Mesodermal cell (in vitro differentiated cells): ENCODE results near the gene CLTA.
"Not testable (repeated sequence)": the region's sequence is repeated elsewhere in the genome, so short reads cannot be mapped to it uniquely, and the experiment has no call there.

ENCODE experiments used
- H3K27ac ChIP-seq: 2 replicates; pipeline ENCODE4 v1.7.0; 2013; ENCODE audit warnings: mild to moderate bottlenecking, low read depth, low read length, moderate library complexity; ENCODE audit not compliant: severe bottlenecking
- H3K36me3 ChIP-seq: 2 replicates; pipeline ENCODE4 v1.7.1; 2013; ENCODE audit warnings: mild to moderate bottlenecking, low read length, moderate library complexity; ENCODE audit not compliant: control insufficient read depth, insufficient read depth
- H3K4me1 ChIP-seq: one replicate; pipeline ENCODE4 v1.7.1; 2013; ENCODE audit warnings: mild to moderate bottlenecking, low read length; ENCODE audit not compliant: insufficient read depth, control insufficient read depth, poor library complexity, severe bottlenecking
- H3K4me3 ChIP-seq: 2 replicates; pipeline ENCODE4 v1.7.0; 2013; ENCODE audit warnings: low read length, control low read depth, mild to moderate bottlenecking; ENCODE audit not compliant: insufficient read depth, poor library complexity, severe bottlenecking; ENCODE audit errors: extremely low read depth
- H3K9me3 ChIP-seq: 2 replicates; pipeline ENCODE4 v1.7.1; 2013; ENCODE audit warnings: mild to moderate bottlenecking, low read length, moderate library complexity; ENCODE audit not compliant: control insufficient read depth
- WGBS, 2 experiments: methylation state at CpG; one replicate each; pipeline ENCODE4 v1.1.5; 2013; ENCODE audit warnings: missing lambda C conversion rate in 2 of 2; ENCODE audit not compliant: insufficient coverage in 2 of 2; 5-methylcytosine and 5-hydroxymethylcytosine counted together

Gene CLTA

GRCh38 chr9:36169708-36170107 is 21.0 kb upstream of the CLTA start:
- Histone ChIP-seq H3K36me3 (no peaks in the 10 kb centered on the region), H3K4me1 (peaks cover 10% of the 10 kb centered on the region), H3K27ac (no peak overlapping the region), H3K4me3 (no peak overlapping the region), H3K9me3 (no peaks in the 10 kb centered on the region)
- 97 to 98% methylated on average over 17 of the region's 17 CpGs for WGBS, 2 experiments

GRCh38 chr9:36170531-36170930 is 20.2 kb upstream of the CLTA start:
- 93 to 97% methylated on average over 13 of the region's 13 CpGs for WGBS, 2 experiments
- Histone ChIP-seq H3K4me1 (peaks cover 4% of the 10 kb centered on the region), H3K27ac (no peak overlapping the region), H3K4me3 (no peak overlapping the region), H3K36me3 (no peaks in the 10 kb centered on the region), H3K9me3 (no peaks in the 10 kb centered on the region)

- WGBS, 2 experiments: 94 to 100% methylated on average over 2 of the region's 2 CpGs
- no peaks in the 10 kb centered on the region for H3K9me3 ChIP-seq
- H3K4me1 ChIP-seq: peaks cover 4% of the 10 kb centered on the region
- H3K27ac ChIP-seq: no peak overlapping the region
- no peak overlapping the region for H3K4me3 ChIP-seq
- H3K36me3 ChIP-seq: no peaks in the 10 kb centered on the region
These were observed 16.9 kb upstream of the CLTA start for GRCh38 chr9:36173861-36174260.

- 92% methylated on average over 7 of the region's 7 CpGs; no CpG with 5 or more reads in 1 of the 2 experiments for WGBS, 2 experiments
- Histone ChIP-seq H3K4me3 (no peak overlapping the region), H3K36me3 (no peaks in the 10 kb centered on the region), H3K9me3 (no peaks in the 10 kb centered on the region), H3K4me1 (peaks cover under 1% of the 10 kb centered on the region), H3K27ac (no peak overlapping the region)
These were observed 16.4 kb upstream of the CLTA start for GRCh38 chr9:36174271-36174670.

GRCh38 chr9:36174731-36175130 is 16.0 kb upstream of the CLTA start:
- 66 to 83% methylated on average over 1 to 2 of the region's 3 CpGs for WGBS, 2 experiments
- Histone ChIP-seq H3K4me3 (no peak overlapping the region), H3K36me3 (no peaks in the 10 kb centered on the region), H3K27ac (no peak overlapping the region), H3K4me1 (no peaks in the 10 kb centered on the region), H3K9me3 (no peaks in the 10 kb centered on the region)

- H3K27ac ChIP-seq, H3K4me1 ChIP-seq, H3K9me3 ChIP-seq, H3K4me3 ChIP-seq, H3K36me3 ChIP-seq: not testable (repeated sequence)
- 86 to 100% methylated on average over 1 to 2 of the region's 3 CpGs for WGBS, 2 experiments
These were observed 15.5 kb upstream of the CLTA start for GRCh38 chr9:36175209-36175608.

GRCh38 chr9:36176496-36176895 is 14.2 kb upstream of the CLTA start:
- not testable (repeated sequence) for H3K36me3 ChIP-seq, H3K27ac ChIP-seq, H3K9me3 ChIP-seq, H3K4me1 ChIP-seq, H3K4me3 ChIP-seq
- 93 to 95% methylated on average over 8 of the region's 10 CpGs for WGBS, 2 experiments

- 90 to 100% methylated on average over 1 to 2 of the region's 4 CpGs for WGBS, 2 experiments
- Histone ChIP-seq H3K9me3 (peaks cover 5% of the 10 kb centered on the region), H3K4me1 (no peaks in the 10 kb centered on the region), H3K27ac (no peak overlapping the region), H3K36me3 (no peaks in the 10 kb centered on the region), H3K4me3 (no peak overlapping the region)
These were observed 13.2 kb upstream of the CLTA start for GRCh38 chr9:36177571-36177970.

GRCh38 chr9:36180243-36180642 is 10.5 kb upstream of the CLTA start:
- H3K4me3 ChIP-seq, H3K4me1 ChIP-seq, H3K27ac ChIP-seq, H3K9me3 ChIP-seq, H3K36me3 ChIP-seq: not testable (repeated sequence)
- 87 to 94% methylated on average over 4 of the region's 6 CpGs for WGBS, 2 experiments

GRCh38 chr9:36187414-36187813 is 3.3 kb upstream of the CLTA start:
- H3K4me1 ChIP-seq: peaks cover 15% of the 10 kb centered on the region
- no peak overlapping the region for H3K4me3 ChIP-seq
- H3K27ac ChIP-seq: peak overlapping the region; percentile 59
- no peaks in the 10 kb centered on the region for H3K9me3 ChIP-seq
- H3K36me3 ChIP-seq: no peaks in the 10 kb centered on the region

- no peak overlapping the region for H3K4me3 ChIP-seq
- WGBS, 2 experiments: 80 to 98% methylated on average over 4 of the region's 5 CpGs
- H3K36me3 ChIP-seq: no peaks in the 10 kb centered on the region
- H3K9me3 ChIP-seq: no peaks in the 10 kb centered on the region
- no peak overlapping the region for H3K27ac ChIP-seq
- H3K4me1 ChIP-seq: peaks cover 15% of the 10 kb centered on the region
These were observed 2.5 kb upstream of the CLTA start for GRCh38 chr9:36188212-36188611.

GRCh38 chr9:36189976-36190375 is 745 bp upstream of the CLTA start:
- 25 to 32% methylated on average over 3 to 4 of the region's 9 CpGs for WGBS, 2 experiments

More at GRCh38 chr9:36189976-36190375, 745 bp upstream of the CLTA start:
- peak overlapping the region; percentile 89 for H3K27ac ChIP-seq
- H3K9me3 ChIP-seq: no peaks in the 10 kb centered on the region
- peak overlapping the region; percentile 98 for H3K4me3 ChIP-seq
- H3K36me3 ChIP-seq: peaks cover 13% of the 10 kb centered on the region
- H3K4me1 ChIP-seq: peaks cover 28% of the 10 kb centered on the region
